GM18909 (cell line): Measurements from ENCODE around the gene ADAMTS1.

Experiments used
- ATAC-seq: cut with Tn5 transposase; IDR thresholded peaks from one replicate; pipeline ENCODE4 v1.9.1; 2021; ENCODE audit warnings: mild to moderate bottlenecking; ENCODE audit not compliant: unreplicated experiment, poor library complexity

The ADAMTS1 gene

GRCh38 chr21:26818906-26819305, 26.3 kb downstream of the ADAMTS1 start:
- ATAC-seq = no peak

- no peak for ATAC-seq
Observed at GRCh38 chr21:26815197-26815596, 30.0 kb downstream of the ADAMTS1 start.

- no peak for ATAC-seq
Observed at GRCh38 chr21:26814386-26814785, 30.8 kb downstream of the ADAMTS1 start.

GRCh38 chr21:26813426-26813998, 31.7 kb downstream of the ADAMTS1 start:
- ATAC-seq = no peak

GRCh38 chr21:26812173-26812572, 33.0 kb downstream of the ADAMTS1 start:
- no peak for ATAC-seq

- no peak for ATAC-seq
Observed at GRCh38 chr21:26811482-26811881, 33.7 kb downstream of the ADAMTS1 start.

GRCh38 chr21:26810676-26811415, 34.4 kb downstream of the ADAMTS1 start:
- ATAC-seq = no peak

- ATAC-seq = no peak
Observed at GRCh38 chr21:26810266-26810665, 34.9 kb downstream of the ADAMTS1 start.

GRCh38 chr21:26809745-26810144, 35.5 kb downstream of the ADAMTS1 start:
- ATAC-seq = no peak

- no peak for ATAC-seq
Observed at GRCh38 chr21:26806801-26807295, 38.4 kb downstream of the ADAMTS1 start.

GRCh38 chr21:26804895-26805609, 40.2 kb downstream of the ADAMTS1 start:
- no peak for ATAC-seq

- ATAC-seq = no peak
Observed at GRCh38 chr21:26801498-26801897, 43.7 kb downstream of the ADAMTS1 start.

- ATAC-seq = no peak
Observed at GRCh38 chr21:26800970-26801431, 44.2 kb downstream of the ADAMTS1 start.

GRCh38 chr21:26800455-26800854, 44.8 kb downstream of the ADAMTS1 start:
- no peak for ATAC-seq

GRCh38 chr21:26800001-26800400, 45.2 kb downstream of the ADAMTS1 start:
- ATAC-seq = no peak

- no peak for ATAC-seq
Observed at GRCh38 chr21:26798856-26799751, 46.1 kb downstream of the ADAMTS1 start.

GRCh38 chr21:26797878-26798456, 47.2 kb downstream of the ADAMTS1 start:
- ATAC-seq = no peak

GRCh38 chr21:26795866-26796329, 49.3 kb downstream of the ADAMTS1 start:
- no peak for ATAC-seq

GRCh38 chr21:26795412-26795805, 49.8 kb downstream of the ADAMTS1 start:
- ATAC-seq = no peak
